ENCODE data around the gene EDC4.

GRCh38 chr16:67872131-67872630 lies 671 bp upstream of the EDC4 start:
- TF ChIP-seq CTCF (IDR thresholded peaks at IDR 0.05; ENCODE audit: insufficient read depth, low read depth, low read length) (no peak), EZH2 (IDR thresholded peaks at IDR 0.05; ENCODE audit: insufficient read depth, low read length) (no peak)
